GM11168 (cell line): ENCODE measurements around the gene SENP6.
"Not testable (repeated sequence)": the region's sequence is repeated elsewhere in the genome, so short reads cannot be mapped to it uniquely, and the experiment has no call there.

Experiments used
- in situ Hi-C: fragments of 300-500 bp; cut with MboI; formaldehyde crosslinking; loops from one replicate; pipeline ENCODE4 v1.12.0; 2022; ENCODE audit warnings: low sequenced_read_pairs; ENCODE audit not compliant: unreplicated experiment

Gene SENP6

GRCh38 chr6:75608956-75609533, 7.4 kb downstream of the SENP6 start:
- in situ Hi-C loops = no loop called here

DNA sequence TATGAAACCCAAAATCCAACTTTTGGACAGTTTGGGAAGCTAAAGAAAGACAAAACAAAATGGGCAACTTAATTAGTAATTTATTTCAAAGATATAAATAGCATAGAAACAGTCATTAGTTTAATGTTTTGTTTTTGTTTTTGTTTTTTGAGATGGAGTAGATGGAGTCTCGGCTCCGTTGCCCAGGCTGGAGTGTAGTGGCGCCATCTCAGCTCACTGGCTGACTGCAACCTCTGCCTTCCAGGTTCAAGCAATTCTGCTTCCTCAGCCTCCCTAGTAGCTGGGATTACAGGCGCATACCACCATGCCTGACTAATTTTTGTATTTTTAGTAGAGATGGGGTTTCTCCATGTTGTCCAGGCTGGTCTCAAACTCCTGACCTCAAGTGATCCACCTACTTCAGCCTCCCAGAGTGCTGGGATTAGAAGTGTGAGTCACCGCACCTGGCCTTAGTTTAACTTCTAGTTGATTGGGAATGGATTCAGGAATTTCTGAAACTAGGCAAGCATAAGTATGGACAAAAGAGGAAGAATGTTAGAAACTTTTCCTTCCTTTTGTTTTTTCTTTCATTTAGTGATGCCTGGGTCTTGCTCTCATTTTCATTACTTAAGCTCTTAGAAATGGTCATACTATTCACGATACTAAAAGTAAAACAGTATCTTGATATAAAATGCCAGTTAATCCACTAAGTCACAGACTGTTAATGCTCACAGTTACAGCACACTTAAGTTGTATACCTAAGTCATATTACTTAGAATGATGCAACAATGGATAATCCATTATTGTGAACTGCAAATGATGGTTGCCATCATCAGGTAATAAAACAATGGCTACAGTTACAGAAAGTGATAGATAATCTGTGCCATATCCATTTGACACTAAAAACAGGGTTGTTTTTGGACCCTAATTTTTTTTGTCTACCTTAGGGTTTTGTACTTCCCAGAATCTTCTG, 8.2 kb downstream of the SENP6 start:
- in situ Hi-C loops = no loop called here

- in situ Hi-C loops = no loop called here
Measured at GRCh38 chr6:75611011-75611701, 9.5 kb downstream of the SENP6 start.

- in situ Hi-C loops = no loop called here
Measured at GRCh38 chr6:75611702-75612375, 10.2 kb downstream of the SENP6 start.

DNA sequence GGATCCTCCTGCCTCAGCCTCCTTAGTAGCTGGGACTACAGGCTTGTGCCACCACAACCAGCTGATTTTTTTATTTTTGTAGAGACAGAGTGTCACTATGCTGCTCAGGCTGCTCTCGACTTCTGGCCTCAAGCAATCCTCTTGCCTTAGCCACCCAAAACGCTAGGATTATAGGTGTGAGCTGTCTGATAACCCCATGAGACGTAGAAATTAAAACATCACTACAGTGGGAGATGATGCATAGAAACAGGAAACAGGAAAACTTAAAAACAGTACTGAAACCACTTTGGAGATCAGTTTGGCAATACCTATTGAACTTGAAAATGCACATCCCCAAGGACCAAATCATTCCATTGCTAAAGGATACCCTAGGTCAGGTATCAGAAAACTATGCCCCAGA, 10.8 kb downstream of the SENP6 start:
- in situ Hi-C loops = no loop called here

DNA sequence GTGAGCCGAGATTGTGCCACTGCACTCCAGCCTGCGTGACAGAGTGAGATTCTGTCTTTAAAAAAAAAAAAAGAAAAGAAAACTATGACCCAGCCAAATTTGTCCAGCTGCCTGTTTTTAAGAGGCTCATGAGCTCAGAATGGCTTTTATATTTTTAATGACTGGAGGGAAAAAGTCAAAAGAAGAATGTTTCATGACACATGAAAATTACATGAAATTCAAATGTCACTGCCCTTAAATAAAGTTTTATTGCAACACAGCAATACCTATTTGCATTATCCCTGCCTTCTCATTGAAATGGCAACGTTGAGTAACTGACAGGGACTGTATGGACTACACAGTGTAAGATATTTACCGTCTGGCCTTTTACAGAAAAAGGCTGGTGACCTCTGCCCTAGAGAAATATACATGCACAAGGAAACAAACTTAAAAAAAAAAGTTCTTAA, 11.4 kb downstream of the SENP6 start:
- in situ Hi-C loops = no loop called here

GRCh38 chr6:75618437-75618836, 16.8 kb downstream of the SENP6 start:
- in situ Hi-C loops = no loop called here

DNA sequence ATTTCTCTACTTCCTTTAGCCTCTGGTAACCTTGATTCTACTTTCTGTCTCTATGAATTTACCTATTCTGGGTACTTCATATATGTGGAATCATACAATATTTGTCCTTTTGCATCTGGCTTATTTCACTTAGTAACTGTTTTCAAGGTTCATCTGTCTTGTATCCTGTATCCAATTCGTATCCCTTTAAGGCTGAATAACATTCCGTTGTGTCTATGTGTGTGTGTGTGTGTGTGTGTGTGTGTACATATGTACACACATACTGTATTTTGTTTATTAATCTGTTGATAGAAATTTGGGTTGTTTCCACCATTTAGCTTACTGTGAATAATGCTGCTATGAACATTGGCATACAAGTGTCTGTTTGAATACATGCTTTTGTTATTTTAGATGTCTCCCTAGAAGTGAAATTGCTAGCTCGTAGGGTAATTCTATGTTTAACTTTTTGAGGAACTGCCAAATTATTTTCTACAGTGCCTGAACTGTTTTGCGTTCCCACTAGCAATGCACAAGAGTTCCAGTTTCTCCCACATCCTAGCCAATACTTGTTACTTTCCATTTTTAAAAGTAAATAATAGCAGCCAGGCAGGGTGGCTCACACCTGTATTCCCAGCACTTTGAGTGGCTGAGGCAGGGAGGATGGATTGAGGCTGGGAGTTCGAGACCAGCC, 17.7 kb downstream of the SENP6 start:
- in situ Hi-C loops = no loop called here

- in situ Hi-C loops = no loop called here
Measured at GRCh38 chr6:75620381-75621304, 19.0 kb downstream of the SENP6 start.

DNA sequence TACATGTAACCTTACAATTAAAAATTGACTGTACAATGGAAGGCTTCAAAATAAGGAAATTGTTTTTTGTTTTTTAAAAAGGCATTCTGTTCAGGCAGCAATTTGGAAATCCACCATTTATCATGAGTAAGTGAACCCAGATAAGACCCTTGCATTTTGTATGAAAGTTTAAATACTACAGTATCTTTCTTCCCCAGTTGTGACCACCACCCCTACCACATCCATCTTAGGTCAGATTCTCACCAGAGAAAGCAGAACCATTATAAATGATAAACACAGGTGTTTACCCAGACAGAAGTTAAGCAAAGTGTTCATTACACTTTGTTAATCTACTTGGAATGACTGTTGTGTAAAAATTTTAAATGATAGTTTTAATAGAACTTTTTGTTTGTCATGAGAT, 20.2 kb downstream of the SENP6 start:
- in situ Hi-C loops = no loop called here

GRCh38 chr6:75623491-75623890, 21.8 kb downstream of the SENP6 start:
- in situ Hi-C loops = no loop called here

DNA sequence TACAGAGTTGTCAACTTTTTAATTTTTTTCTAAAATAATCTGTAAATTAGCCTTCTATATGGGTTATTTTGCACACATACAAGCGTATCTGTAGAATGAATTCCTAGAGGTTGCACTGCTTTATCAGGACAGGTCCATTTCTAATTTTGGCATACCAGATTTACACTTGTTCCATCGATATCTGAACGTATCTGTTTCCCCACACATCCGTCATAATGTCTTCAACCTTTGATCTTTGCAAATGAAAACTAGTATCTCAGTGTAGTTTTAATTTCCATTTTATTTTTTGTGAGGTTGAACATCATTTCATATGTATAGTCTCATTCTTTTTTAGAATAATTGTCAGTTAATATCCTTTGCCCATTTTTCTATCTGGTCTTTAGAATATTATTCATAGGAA, 22.7 kb downstream of the SENP6 start:
- in situ Hi-C loops = no loop called here

DNA sequence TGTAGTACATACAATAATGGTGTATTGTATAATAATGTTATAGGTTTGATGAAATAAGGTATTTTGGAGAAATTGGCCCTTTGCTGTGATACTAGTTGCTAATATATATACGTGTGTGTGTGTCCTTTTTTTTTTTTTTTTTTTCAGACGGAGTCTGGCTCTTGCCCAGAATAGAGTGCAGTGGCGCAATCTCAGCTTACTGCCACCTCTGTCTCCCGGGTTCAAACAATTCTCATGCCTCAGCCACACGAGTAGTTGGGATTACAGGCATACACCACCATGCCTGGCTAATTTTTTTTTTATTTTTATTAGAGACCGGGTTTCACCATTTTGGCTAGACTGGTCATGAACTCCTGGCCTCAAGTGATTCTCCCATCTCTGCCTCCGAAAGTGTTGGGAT, 23.3 kb downstream of the SENP6 start:
- in situ Hi-C loops = no loop called here

- in situ Hi-C loops = no loop called here
Measured at GRCh38 chr6:75626561-75626960, 24.9 kb downstream of the SENP6 start.

GRCh38 chr6:75627708-75628107, 26.0 kb downstream of the SENP6 start:
- in situ Hi-C loops = not testable (repeated sequence)

- in situ Hi-C loops = no loop called here
Measured at GRCh38 chr6:75631859-75632635, 30.4 kb downstream of the SENP6 start.

- in situ Hi-C loops = no loop called here
Measured at GRCh38 chr6:75633045-75633444, 31.4 kb downstream of the SENP6 start.

DNA sequence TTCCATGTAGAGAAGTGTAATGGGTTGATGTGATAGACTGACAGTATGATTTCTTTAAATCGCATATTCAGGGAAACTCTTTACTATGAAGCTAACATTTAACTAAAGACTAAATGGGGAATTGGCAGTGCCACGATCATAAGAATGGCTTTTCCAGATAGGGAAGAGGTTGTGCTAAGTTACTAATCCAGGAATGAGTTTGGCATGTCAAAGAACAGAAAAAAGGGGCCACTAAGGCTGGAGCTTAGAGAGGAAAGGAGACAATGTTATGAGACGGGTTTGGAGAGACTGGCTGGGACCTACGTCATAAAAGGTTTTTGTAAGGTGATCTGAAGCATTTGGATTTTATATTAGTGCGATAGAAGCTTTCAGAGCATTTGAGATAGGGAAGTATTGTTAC, 40.6 kb downstream of the SENP6 start:
- in situ Hi-C loops = no loop called here
